GM12878 (cell line): ENCODE results near the gene B3GAT1.

Experiments
- CTCF ChIP-seq, 3 experiments: IDR thresholded peaks in 2 of 3; conservative IDR thresholded peaks in 1 of 3; 2 replicates each; pipeline ENCODE4 v1.5.1; 2011; ENCODE audit warnings: low read depth in 3 of 3, low read length in 3 of 3, mild to moderate bottlenecking in 3 of 3, control low read depth in 2 of 3, moderate library complexity in 2 of 3, inconsistent platforms in 1 of 3, mixed read lengths in 1 of 3; ENCODE audit not compliant: control insufficient read depth in 2 of 3, insufficient read depth in 1 of 3; ENCODE audit errors: extremely low read depth in 1 of 3
- EP300 ChIP-seq, 2 experiments: fragments of 150-350 bp in 1 of 2; IDR thresholded peaks; 2 replicates each; pipeline ENCODE4 v1.6.1; 2011 to 2012; ENCODE audit warnings: low read depth in 2 of 2, low read length in 2 of 2, borderline replicate concordance in 1 of 2, improper control_type of control experiment in 1 of 2, inconsistent platforms in 1 of 2; ENCODE audit not compliant: control insufficient read depth in 1 of 2
- EZH2 ChIP-seq: IDR thresholded peaks from 2 replicates; pipeline ENCODE4 v1.6.1; 2012; ENCODE audit warnings: low read depth, mild to moderate bottlenecking, control low read depth, inconsistent platforms, low read length, borderline replicate concordance; ENCODE audit not compliant: control insufficient read depth
- HDAC6 ChIP-seq: fragments of 200-600 bp; sonication (generic); IDR thresholded peaks from one replicate; pipeline ENCODE4 v1.8.0; 2017; ENCODE audit warnings: antibody characterized with exemption; ENCODE audit not compliant: unreplicated experiment
- JUNB ChIP-seq: IDR thresholded peaks from 2 replicates; pipeline ENCODE4 v1.6.1; 2016; ENCODE audit warnings: antibody characterized with exemption, mild to moderate bottlenecking
- LARP7 ChIP-seq: fragments of 450-650 bp; IDR thresholded peaks from 2 replicates; pipeline ENCODE4 v1.6.1; 2017; ENCODE audit warnings: mild to moderate bottlenecking
- MEF2A ChIP-seq: IDR thresholded peaks from 2 replicates; pipeline ENCODE4 v1.6.1; 2011; ENCODE audit warnings: low read depth, mild to moderate bottlenecking, low read length, moderate library complexity; ENCODE audit not compliant: insufficient read depth
- PKNOX1 ChIP-seq: fragments of 450-650 bp; IDR thresholded peaks from 2 replicates; pipeline ENCODE4 v1.6.1; 2016; ENCODE audit warnings: mild to moderate bottlenecking
- POLR2AphosphoS2 ChIP-seq: IDR thresholded peaks from 2 replicates; pipeline ENCODE4 v1.6.1; 2011; ENCODE audit warnings: low read depth, mild to moderate bottlenecking, low read length, improper control_type of control experiment, moderate library complexity
- USF2 ChIP-seq: IDR thresholded peaks from 2 replicates; pipeline ENCODE4 v1.6.1; 2011; ENCODE audit warnings: low read depth, low read length, improper control_type of control experiment, borderline replicate concordance

- TF ChIP-seq HDAC6, result no peak
- TF ChIP-seq JUNB, result no peak
- TF ChIP-seq MEF2A, result no peak
- no peak for TF ChIP-seq EP300 (IDR thresholded peaks at IDR 0.05; ENCODE audit: borderline replicate concordance in 1 of 2, control insufficient read depth in 1 of 2, low read depth in 2 of 2, low read length in 2 of 2)
- TF ChIP-seq PKNOX1, result no peak
- TF ChIP-seq POLR2AphosphoS2, result no peak
- TF ChIP-seq LARP7, result no peak
- TF ChIP-seq USF2, result no peak
- no peak for TF ChIP-seq EZH2
- no peak for TF ChIP-seq CTCF (IDR thresholded peaks at IDR 0.05 in 2 of 3, conservative IDR thresholded peaks at IDR 0.05 in 1 of 3; ENCODE audit: control insufficient read depth in 2 of 3, extremely low read depth in 1 of 3, insufficient read depth in 1 of 3, low read depth in 3 of 3, low read length in 3 of 3)
Observed at GRCh38 chr11:134440851-134441250, 28.8 kb upstream of the B3GAT1 start.
